Uterus (tissue), 4 donors: ENCODE results near the gene LALBA. TPM values are rescaled to one million over a fixed set of nuclear protein-coding genes. Genes with fewer than 3 reads are reported as not detected.

Experiments
- DNase-seq, 2 donors: peaks; one replicate each; pipeline ENCODE4 v3.0.0-alpha.2; 2019 to 2020
- H3K27ac ChIP-seq, 2 donors: fragments of 200-600 bp; sonication (generic); 1 replicate in 1 of 2; 2 replicates in 1 of 2; pipeline ENCODE4 v1.5.1; 2016 to 2018
- H3K27me3 ChIP-seq, 2 donors: fragments of 200-600 bp; sonication (generic); one replicate each; pipeline ENCODE4 v1.5.1; 2018 to 2019; ENCODE audit warnings: control low read depth in 1 of 2
- H3K36me3 ChIP-seq, 2 donors: fragments of 200-600 bp; sonication (generic); one replicate each; pipeline ENCODE4 v1.5.1; 2019; ENCODE audit warnings: control low read depth in 1 of 2
- H3K4me1 ChIP-seq, 2 donors: fragments of 200-600 bp; sonication (generic); one replicate each; pipeline ENCODE4 v1.5.1; 2018 to 2019; ENCODE audit warnings: control low read depth in 1 of 2
- H3K4me3 ChIP-seq, 2 donors: fragments of 200-600 bp; sonication (generic); 1 replicate in 1 of 2; 2 replicates in 1 of 2; pipeline ENCODE4 v1.5.1; 2018 to 2019; ENCODE audit warnings: mild to moderate bottlenecking in 1 of 2
- H3K9me3 ChIP-seq, 2 donors: fragments of 200-600 bp; sonication (generic); one replicate each; pipeline ENCODE4 v1.5.1; 2019; ENCODE audit warnings: control low read depth in 1 of 2
- POLR2A ChIP-seq, 2 donors: fragments of 450-650 bp; IDR thresholded peaks; one replicate each; pipeline ENCODE4 v1.6.1; 2016; ENCODE audit warnings: antibody characterized with exemption in 2 of 2, mild to moderate bottlenecking in 1 of 2, moderate library complexity in 1 of 2
- intact Hi-C: fragments of 100-400 bp; cut with DNase I; formaldehyde crosslinking; loops from one replicate; pipeline ENCODE4 v1.15.1; 2023; ENCODE audit warnings: low total_unique reads
- total RNA-seq, 4 donors: library from RNA; depleted of rRNA in 3 of 4; stranded (reverse); fragments of >200 nt in 3 of 4; gene quantifications; one replicate each; pipeline versions ENCODE4 v1.1.0 to v1.2.4, GENCODE V29; 2014 to 2023
- TF ChIP-seq, protein P1 (sequence below), 4 experiments: fragments of 200-600 bp in 2 of 4; fragments of 450-650 bp in 2 of 4; sonication (generic) in 2 of 4; IDR thresholded peaks; one replicate each; pipeline ENCODE4 v1.5.1; 2016 to 2019; ENCODE audit warnings: antibody characterized with exemption in 4 of 4, mild to moderate bottlenecking in 2 of 4, moderate library complexity in 1 of 4
- donor health status: DM: yes; HTN: yes; CAD: no.

The LALBA gene
- total RNA-seq, 4 donors from 2014 or later, result not detected

DNA sequence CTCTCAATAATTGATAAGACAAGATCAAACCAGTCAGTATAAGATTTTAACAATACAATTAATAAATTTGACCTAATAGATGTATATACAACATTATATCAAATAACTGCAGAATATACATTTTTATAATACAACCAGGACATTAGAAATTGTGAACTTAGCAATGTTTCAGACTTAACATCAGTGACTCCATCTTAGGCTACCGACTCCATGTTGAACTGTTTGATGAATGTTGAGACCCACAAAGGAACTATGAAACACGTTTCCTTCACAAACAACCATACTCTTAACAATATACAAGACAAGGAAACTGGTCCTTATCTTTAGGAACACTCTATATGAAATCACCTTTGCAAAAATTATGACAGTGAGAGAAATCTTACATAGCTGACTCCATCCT is 13.9 kb upstream of the LALBA start:
- no peaks in the 10 kb centered on the region for H3K9me3 ChIP-seq
- intact Hi-C loops, result no loop called here

DNA sequence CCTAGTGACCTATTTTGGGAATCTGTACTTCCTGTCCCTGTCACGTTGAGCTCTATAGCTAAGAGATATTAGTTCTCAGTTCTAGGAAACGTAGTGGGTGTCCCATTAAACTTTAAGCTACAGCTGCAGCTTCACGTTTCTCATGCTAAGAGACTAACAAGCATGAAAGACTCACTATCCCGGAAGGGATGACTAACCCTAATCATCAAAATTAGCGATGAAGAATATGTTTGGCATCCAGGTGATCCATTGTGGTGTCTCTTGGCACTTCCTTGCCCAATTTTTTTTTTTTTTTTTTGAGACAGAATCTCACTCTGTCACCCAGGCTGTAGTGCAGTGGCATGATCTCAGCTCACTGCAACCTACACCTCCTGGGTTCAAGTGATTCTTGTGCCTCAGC is 11.0 kb upstream of the LALBA start:
- H3K27ac ChIP-seq, result no peak overlapping the region
- no peaks in the 10 kb centered on the region for H3K4me1 ChIP-seq
- no peak for DNase-seq
- no peaks in the 10 kb centered on the region for H3K9me3 ChIP-seq
- TF ChIP-seq, protein P1, sequence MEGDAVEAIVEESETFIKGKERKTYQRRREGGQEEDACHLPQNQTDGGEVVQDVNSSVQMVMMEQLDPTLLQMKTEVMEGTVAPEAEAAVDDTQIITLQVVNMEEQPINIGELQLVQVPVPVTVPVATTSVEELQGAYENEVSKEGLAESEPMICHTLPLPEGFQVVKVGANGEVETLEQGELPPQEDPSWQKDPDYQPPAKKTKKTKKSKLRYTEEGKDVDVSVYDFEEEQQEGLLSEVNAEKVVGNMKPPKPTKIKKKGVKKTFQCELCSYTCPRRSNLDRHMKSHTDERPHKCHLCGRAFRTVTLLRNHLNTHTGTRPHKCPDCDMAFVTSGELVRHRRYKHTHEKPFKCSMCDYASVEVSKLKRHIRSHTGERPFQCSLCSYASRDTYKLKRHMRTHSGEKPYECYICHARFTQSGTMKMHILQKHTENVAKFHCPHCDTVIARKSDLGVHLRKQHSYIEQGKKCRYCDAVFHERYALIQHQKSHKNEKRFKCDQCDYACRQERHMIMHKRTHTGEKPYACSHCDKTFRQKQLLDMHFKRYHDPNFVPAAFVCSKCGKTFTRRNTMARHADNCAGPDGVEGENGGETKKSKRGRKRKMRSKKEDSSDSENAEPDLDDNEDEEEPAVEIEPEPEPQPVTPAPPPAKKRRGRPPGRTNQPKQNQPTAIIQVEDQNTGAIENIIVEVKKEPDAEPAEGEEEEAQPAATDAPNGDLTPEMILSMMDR (IDR thresholded peaks at IDR 0.05), result no peak
- TF ChIP-seq POLR2A (IDR thresholded peaks at IDR 0.05), result no peak
- no peak overlapping the region for H3K4me3 ChIP-seq
- intact Hi-C loops, result no loop called here
- no peaks in the 10 kb centered on the region for H3K27me3 ChIP-seq
- H3K36me3 ChIP-seq, result no peaks in the 10 kb centered on the region

More for the DNA sequence above, 13.9 kb upstream of the LALBA start:
- H3K27me3 ChIP-seq, result no peaks in the 10 kb centered on the region
- H3K4me3 ChIP-seq, result no peak overlapping the region
- no peaks in the 10 kb centered on the region for H3K4me1 ChIP-seq
- H3K36me3 ChIP-seq, result no peaks in the 10 kb centered on the region
- no peak for DNase-seq
- no peak overlapping the region for H3K27ac ChIP-seq
- no peak for TF ChIP-seq POLR2A (IDR thresholded peaks at IDR 0.05)
- TF ChIP-seq, protein P1 (IDR thresholded peaks at IDR 0.05), result no peak

DNA sequence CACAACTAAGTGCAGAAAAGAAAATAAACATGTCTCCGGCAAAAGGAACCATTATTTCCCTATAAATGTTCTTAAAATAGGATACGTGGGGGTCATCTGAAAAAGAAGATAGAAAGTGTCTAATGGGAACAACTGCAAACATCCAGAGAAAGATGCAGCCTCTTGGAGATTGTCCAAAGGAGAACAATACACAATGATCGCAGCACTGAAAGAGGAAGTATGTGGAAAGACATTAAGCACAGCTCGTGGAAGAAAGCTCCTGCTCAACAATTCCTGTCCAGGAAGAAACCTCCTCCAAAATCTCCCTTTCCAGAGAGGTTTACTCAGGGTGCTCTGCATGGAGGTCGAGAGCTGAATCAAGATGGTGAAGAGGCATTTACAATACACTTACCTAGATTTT is 2.5 kb upstream of the LALBA start:
- Histone ChIP-seq H3K4me1 (no peaks in the 10 kb centered on the region), H3K27ac (no peak overlapping the region), H3K27me3 (no peaks in the 10 kb centered on the region), H3K36me3 (no peaks in the 10 kb centered on the region), H3K4me3 (no peak overlapping the region), H3K9me3 (no peaks in the 10 kb centered on the region)
- no peak for DNase-seq
- intact Hi-C loops, result no loop called here
- no peak for TF ChIP-seq POLR2A (IDR thresholded peaks at IDR 0.05)
- TF ChIP-seq, protein P1 (IDR thresholded peaks at IDR 0.05), result no peak

DNA sequence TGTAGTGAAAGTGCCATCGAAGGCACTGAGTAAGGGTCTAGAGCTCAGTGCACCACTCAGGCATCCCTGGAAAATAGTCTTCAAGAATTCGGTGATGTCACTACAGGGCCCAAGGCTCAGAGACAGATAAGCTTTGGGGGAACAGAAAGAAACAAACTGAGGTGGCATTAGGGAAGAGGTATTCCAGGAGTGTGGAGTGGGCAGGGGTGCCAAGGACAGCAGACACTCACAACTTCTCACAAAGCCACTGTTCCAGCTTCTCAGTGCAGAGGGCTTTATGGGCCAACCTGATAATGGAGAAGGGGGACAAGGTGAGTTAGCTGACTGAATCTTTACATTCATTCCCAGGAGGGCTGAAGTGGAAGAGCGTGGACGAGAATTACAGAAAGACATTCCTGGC is 2.1 kb downstream of the LALBA start:
- Histone ChIP-seq H3K4me3 (no peak overlapping the region), H3K4me1 (no peaks in the 10 kb centered on the region), H3K9me3 (no peaks in the 10 kb centered on the region), H3K27ac (no peak overlapping the region), H3K36me3 (no peaks in the 10 kb centered on the region), H3K27me3 (no peaks in the 10 kb centered on the region)
- DNase-seq, result no peak
- TF ChIP-seq, protein P1 (IDR thresholded peaks at IDR 0.05), result no peak
- no peak for TF ChIP-seq POLR2A (IDR thresholded peaks at IDR 0.05)
- intact Hi-C loops, result no loop called here

DNA sequence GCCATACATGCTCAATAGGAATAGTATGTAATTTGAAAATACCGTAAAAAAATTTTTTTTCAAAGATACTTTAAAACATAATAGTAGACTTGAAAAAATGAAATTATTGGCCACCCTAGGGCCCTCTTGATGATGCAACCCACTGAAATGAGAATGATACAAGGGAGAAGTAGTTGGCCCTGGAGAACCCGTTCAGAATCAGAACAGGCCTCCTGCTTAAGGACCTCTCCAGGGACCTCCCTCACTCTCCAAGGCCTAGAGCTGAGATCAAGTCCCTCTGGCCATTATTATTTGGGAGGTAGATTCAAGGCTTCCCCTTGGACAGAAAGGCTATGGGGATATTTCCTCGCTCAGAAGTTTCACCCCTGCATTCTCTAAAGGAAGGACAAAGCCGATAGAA is 11.9 kb downstream of the LALBA start:
- H3K27me3 ChIP-seq, result no peaks in the 10 kb centered on the region
- intact Hi-C loops, result no loop called here
- DNase-seq, result no peak

More for the DNA sequence above, 11.9 kb downstream of the LALBA start:
- Histone ChIP-seq H3K4me1 (no peaks in the 10 kb centered on the region), H3K4me3 (no peak overlapping the region), H3K36me3 (no peaks in the 10 kb centered on the region), H3K9me3 (no peaks in the 10 kb centered on the region), H3K27ac (no peak overlapping the region)
- TF ChIP-seq, protein P1 (IDR thresholded peaks at IDR 0.05), result no peak
- TF ChIP-seq POLR2A (IDR thresholded peaks at IDR 0.05), result no peak
